Measurements from ENCODE around the gene ANO1. TPM values are rescaled to one million over a fixed set of nuclear protein-coding genes. Genes with fewer than 3 reads are reported as not detected.
A peak's percentile ranks its signal among the peaks of the same experiment; 100 is the strongest.

Gene ANO1
- total RNA-seq, 1 donor from 2014 or later: 6.8 TPM

DNA sequence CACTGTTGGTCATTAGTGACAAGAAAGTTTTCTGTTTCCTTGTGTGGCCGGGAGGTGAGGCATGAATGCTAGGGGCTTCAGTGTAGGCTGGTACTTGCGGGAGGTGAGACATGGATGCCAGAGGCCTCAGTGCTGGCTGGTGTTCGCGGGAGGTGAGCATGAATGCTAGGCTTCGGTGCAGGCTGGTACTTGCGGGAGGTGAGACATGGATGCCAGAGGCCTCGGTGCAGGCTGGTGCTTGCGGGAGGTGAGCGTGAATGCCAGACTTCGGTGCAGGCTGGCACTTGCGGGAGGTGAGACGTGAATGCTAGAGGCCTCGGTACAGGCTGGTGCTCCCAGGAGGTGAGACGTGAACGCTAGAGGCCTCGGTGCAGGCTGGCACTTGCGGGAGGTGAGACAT is 48.4 kb downstream of the ANO1 start:
- DNase-seq (no peak), ATAC-seq (no peak)
- intact Hi-C loops (cut with micrococcal nuclease): no loop called here

DNA sequence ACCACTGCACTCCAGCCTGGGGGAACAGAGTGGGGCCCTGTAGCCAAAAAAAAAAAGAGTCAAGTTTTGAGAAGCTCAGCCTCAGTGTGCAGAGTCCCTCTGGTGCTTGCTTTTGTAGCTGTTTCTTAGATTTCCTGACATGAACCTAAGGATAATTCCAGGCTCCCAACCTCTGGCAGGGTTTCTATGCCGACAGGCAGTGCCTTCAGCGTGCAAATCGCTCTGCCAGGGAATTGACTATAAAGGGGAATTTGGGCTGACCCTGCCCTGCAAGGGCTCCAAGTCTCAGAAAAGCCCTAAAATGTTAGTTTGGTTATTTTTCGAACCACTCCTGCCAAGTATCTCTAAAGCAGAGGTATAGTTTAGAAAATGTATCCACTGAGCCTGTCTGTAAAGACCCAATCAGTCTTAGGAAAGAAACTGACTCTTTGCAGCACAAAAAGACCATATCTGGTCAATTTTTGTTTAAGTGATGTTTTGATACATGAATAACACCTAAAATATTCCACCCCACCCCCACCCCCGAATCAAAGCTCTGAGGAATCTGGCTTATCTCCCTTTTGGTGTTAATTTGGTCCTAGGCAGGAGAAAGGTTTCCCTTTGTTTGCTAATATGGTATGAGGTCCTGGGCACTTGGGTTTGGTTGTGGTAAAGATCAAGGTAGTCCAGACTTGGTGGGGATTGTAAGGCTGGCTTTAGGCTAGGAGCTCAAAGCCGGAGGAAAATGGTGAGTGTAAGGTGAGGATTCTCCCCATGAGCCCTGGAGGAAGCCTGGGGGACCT is 49.7 kb downstream of the ANO1 start:
- intact Hi-C loops (cut with micrococcal nuclease): no loop called here
- DNase-seq (no peak), ATAC-seq (no peak)

DNA sequence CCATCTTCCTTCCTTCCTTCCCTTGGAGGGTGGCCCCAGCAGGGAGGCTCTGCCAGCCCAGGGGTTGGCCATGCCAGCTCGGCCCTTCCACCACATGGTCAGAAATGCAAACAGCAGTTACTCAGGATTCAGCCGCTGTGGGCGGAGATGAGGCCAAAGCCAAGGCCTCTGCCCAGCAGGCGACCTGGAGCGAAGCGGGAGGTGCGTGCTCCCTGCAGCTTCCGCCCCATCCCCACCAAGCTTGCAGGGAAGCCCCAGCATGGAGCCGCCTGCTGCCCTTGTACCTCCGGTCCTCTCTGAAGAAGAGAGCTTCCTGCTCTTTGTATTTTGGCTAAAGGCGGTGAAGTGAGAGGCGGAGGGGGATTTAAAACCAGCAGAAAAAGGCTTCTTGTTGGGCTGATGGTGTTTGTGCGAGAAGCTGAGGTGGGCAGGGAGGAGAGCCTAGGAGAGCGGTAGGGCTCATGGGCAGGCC is 50.4 kb downstream of the ANO1 start:
- DNase-seq: no peak
- intact Hi-C loops (cut with micrococcal nuclease): no loop called here
- no peak for ATAC-seq

DNA sequence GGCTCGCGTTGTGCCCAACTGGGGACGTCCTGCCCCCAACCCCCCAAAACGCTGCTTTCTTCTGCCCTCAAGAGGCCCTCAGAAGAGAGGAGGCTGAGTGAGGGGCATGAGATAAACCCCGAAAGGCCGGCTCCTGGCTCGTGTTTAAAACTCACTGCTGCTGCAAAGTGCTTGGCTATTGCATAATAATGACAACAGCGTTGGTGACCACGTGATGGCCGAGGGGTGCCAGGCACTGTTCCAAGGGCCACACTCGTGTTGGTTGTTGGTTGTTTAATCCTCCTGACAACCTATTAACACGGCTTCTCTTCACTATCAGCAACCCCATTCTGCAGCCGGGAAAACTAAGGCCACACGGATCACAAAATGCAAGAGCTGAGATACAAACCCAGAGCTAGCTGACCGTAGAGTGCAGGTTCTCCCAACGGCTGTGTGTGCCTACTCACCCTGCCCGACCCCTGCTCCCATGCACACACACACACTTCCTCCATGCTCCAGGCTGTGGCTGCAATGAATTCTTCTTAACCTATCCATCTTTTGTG is 51.0 kb downstream of the ANO1 start:
- DNase-seq: no peak
- ATAC-seq: no peak
- intact Hi-C loops (cut with micrococcal nuclease): no loop called here

DNA sequence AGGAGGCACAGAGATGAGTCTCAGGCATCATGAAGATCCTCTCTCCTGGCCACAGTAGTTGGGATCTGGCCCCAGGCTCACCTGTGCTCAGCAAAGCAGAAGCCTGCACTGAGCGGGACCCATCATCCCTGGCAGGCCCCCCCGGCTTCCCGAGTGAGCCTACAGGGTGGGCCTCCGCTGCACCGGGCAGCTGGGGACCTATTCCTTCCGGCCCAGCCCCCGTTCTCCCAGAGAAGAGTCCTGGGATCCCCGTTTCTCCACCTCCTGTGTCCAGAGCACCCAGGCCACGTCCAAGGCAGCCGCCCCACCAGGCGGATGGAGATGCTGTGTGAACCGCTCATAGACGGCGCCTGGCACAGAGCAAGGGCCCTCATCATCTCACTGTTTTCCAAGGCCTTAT is 52.5 kb downstream of the ANO1 start:
- ATAC-seq: no peak
- DNase-seq: no peak
- intact Hi-C loops (cut with micrococcal nuclease): no loop called here

DNA sequence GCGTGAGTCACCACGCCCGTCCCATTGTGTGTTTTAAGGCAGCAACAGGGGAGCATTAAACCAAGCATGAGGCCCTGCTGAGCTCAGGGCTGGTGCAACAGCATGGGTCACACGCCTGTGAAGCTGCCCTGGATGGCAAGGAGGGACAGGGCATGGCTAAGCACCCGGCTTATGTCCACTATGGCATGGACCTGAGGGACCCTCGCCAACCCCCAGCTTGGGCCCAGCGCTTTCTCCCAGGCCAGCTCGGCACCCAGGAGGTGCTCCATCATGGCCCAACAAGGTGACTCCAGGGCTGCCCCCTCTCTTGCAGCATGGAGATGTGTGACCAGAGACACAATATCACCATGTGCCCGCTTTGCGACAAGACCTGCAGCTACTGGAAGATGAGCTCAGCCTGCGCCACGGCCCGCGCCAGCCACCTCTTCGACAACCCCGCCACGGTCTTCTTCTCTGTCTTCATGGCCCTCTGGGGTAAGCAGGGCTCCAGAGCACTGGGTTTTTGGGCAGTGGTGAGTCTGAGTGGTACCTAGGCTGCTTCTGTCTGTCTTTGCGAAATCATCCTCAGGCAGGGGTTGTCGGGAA is 53.6 kb downstream of the ANO1 start:
- no peak for DNase-seq
- intact Hi-C loops (cut with micrococcal nuclease): no loop called here
- no peak for ATAC-seq

DNA sequence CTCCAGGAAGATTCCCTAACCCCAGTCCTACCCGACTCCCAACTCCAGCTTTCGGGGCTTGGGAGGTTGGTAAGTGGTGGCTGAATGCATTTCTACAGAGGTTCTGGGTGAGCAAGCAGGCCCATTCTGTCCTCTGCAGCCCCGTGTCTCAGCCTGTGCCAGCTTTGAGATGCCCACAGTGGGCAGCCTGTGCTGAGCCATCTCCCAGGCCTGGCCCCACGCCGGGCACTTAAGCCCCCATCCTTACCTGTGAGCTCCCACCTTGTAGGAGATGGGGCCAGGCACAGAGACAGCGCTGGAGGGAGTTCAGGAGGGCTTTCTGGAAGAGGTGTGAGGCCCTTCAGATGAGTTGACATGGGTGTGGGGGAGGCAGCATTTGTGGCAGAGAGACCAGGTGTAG is 54.5 kb downstream of the ANO1 start:
- ATAC-seq: no peak

DNA sequence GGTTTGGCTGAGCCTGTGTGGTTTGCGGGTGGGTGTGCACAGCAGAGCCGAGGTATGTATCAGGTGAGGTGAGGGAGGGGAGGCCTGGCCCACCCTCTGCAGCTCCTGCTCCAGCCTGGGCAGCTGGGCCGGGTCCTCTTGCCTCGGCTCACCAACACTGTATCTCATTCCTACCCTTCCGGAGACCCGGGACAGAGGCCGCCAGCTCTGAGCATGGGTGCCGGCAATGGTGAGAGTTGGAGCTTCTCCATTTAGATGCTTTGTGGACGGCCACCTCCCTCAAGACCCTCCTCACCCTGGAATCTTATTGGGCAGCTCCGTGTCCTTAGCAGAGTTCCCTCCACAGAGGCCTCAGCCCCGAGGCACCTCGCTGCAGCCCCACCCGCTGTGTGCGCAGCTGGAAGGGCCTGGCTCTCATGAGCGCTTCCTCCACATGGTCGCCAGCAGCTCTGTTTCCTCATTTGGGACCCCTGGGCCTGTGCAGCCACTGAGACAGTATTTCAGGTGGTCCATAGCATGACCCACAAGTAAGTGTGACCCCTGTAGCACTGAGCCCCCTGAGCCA is 55.7 kb downstream of the ANO1 start:
- no peak for ATAC-seq
- intact Hi-C loops (cut with micrococcal nuclease): no loop called here
- no peak for DNase-seq

More for the DNA sequence above, 54.5 kb downstream of the ANO1 start:
- intact Hi-C loops (cut with micrococcal nuclease): no loop called here
- DNase-seq: no peak

DNA sequence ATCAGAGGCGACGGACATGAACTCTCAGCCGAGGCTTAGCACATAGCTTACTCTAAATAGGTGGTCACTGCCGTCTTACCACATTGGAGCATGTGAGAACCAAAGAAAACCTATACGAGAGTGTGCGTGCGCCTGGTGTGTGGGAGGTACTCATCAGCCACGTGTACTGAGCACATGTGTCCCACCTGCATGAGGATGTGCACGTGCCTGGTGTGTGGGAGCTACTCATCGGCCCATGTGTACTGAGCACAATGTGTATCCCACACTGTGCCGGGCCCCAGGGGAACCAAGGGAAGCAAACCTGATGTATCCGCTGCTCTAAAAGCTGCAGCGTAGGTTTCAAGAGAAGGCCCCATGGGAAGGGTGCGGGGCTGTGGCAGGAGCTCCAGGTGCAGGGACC is 56.4 kb downstream of the ANO1 start:
- intact Hi-C loops (cut with micrococcal nuclease): no loop called here
- no peak for DNase-seq
- ATAC-seq: no peak

DNA sequence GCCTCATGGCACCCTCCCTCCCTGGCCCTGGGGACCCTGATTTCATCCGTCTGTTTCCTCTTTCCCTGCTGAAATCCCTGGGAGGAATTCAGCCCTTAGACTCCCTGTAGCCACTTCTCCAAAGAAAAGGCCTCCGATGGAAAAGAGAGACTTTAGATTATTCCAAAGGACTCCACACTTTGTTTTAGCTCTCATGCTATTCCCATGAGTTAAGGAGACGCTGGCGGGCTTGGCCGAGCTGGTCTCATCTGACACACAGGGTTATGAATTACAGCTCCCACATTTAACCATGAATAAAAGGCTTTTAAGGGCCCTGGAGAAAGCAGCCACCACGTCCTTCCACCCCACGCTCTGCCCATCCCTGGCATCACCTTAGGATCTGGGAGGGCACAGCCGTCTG is 57.0 kb downstream of the ANO1 start:
- no peak for DNase-seq
- no peak for ATAC-seq
- intact Hi-C loops (cut with micrococcal nuclease): no loop called here

DNA sequence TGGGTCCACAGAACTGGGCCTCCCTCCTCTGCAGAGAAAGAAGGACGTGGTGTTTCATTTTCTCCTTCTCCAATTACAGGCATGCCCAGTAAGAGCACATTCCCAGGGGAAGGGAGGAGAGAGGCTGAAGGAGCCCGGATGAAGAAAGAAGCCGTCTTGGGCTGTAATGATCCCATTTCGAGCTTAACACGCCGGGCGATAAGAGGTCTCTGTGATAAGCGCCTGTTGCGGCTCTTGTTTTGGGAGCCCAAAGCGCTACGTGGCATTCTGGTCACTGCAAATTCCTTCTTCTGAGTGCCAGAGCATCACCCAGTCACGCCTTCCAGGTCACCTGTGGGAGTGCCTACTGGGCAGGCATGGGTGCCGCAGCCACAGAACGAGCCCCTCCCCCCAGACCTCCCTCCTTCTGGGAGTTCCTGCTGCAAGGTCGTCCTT is 57.5 kb downstream of the ANO1 start:
- ATAC-seq (peak; percentile 70), DNase-seq (no peak)
- intact Hi-C loops (cut with micrococcal nuclease): no loop called here

DNA sequence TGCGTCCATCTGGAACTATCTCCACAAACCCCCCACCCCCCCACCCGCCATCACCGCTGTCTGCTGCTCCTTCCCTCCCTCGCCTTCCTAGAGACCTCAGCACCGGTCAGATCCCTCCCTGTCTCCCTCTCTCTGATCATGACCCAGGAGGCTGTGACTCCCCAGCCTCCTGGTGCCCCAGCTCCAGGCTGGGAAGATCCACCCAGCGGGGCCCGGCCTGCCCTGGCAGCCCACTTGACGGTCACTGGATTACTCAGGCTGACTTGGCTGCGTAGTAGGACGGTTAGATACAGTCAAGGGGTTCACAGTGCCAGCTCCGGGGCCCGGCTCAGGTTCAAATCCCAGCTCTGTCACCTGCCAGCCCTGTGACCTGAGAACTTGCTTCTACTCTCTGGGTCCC is 59.3 kb downstream of the ANO1 start:
- DNase-seq: no peak
- no peak for ATAC-seq
- intact Hi-C loops (cut with micrococcal nuclease): no loop called here

DNA sequence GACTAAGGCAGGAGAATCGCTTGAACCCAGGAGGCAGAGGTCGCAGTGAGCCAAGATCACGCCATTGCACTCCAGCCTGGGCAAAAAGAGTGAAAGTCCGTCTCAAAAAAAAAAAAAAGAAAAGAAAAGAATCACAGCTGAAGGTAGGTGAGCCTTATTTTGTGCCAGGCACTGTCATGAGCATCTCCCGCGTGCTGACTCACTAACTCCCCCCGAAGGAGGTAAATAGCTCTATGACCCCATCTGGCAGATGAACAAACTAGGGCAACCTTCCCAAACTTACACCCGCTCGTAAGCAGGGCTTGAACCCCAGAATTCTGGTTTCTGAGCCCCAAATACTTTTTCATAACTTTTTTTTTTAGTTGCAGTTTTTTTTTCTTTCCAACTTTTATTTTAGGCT is 60.3 kb downstream of the ANO1 start:
- DNase-seq (no peak), ATAC-seq (no peak)
- intact Hi-C loops (cut with micrococcal nuclease): no loop called here

DNA sequence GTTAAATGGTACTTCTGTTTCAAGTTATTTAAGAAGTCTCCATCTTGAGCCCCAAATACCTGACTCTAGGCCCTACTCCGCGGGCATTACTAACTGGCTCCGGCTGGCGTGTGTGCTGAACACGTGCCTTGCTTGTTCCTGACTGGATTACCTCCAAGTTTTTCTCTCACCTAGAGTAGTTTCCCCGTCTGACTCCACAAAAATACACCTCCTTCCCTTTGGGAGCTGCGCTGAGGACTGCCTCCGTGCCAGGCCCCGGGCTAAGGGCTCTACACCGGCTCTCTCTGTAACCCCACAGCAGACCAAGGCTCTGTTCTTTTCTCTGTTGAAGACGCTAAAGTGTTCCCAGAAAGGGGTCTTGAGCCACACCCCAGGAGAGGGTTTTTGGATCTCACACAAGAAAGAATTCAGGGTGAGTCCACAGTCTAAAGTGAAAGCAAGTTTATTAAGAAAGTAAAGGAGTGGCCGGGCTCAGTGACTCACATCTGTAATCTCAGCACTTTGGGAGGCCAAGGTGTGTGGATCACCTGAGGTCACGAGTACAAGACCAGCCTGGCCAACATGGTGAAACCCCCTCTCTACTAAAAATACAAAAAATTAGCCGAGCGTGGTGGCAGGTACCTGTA is 61.8 kb downstream of the ANO1 start:
- ATAC-seq (no peak), DNase-seq (no peak)
- intact Hi-C loops (cut with micrococcal nuclease): no loop called here

DNA sequence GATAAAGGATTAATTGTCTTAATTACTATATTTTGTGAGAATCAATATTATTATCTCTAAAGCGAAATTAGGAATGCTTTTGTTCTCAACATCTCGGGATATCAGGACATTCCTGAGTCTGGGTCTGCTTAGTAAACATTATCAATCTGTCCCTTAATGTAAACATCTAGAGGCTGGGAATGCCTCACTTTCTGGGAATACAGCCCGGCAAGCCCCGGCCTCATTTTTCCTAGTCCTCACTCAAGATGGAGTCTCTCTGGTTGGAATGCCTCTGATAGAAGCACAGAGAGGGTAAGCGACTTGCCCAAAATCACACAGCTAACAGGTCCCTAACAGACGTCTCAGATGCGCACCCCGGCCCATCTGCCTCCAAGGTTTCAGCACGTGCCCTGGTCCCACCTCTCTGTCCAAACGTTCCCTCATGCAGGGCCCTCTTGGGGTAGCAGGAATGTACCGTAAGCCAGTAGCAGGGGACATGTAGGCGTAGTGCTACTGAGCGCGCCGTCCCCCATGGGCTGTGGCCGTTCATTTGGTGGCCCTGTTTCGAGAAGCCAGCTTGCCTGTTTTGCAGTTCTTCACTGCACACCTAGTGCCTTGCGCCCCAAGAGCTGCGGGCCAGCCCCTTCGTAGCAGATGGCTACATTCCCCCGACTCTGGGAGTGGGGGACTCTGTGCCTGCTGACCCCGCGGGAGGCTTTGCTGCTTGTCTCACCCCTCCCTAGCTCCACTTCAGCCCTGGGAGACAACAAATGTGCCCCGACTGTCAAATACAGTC is 62.8 kb downstream of the ANO1 start:
- intact Hi-C loops (cut with micrococcal nuclease): no loop called here

DNA sequence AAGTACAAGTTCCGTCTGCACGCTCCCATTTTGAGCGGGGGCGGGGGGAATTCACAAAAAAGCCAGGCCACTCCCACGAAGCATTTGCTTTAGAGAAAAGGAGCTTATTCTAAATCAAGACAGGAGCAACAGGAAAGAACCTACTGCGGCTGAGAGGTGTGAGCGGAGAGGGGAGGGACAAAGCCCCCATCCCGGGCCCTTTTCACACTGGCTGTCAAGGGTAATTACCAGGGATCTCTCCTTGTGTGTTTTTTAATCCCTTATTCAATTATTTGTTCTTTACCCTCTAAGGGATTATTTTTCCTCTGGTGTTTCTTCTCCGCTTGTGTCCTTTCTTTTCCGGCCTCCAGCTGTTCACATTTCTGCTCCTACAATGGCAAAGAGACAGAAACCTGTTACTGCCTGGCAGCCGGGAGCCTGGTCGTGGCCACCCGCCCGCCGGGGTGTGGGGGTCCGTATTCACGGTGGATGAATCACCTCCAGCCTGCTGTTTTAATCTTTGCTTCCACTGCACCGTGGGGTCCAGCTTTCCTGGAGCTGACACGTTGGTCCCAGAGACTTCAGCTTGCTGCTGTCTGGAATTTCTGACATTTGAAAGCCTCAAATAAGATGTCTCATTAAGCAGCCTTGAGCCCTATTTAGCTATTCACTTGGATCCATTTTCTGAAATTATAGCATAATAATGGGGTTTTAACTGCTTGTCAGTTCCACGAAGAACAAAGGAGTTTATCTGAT is 63.5 kb downstream of the ANO1 start:
- DNase-seq (no peak), ATAC-seq (no peak)

More for the DNA sequence above, 62.8 kb downstream of the ANO1 start:
- DNase-seq (no peak), ATAC-seq (no peak)

DNA sequence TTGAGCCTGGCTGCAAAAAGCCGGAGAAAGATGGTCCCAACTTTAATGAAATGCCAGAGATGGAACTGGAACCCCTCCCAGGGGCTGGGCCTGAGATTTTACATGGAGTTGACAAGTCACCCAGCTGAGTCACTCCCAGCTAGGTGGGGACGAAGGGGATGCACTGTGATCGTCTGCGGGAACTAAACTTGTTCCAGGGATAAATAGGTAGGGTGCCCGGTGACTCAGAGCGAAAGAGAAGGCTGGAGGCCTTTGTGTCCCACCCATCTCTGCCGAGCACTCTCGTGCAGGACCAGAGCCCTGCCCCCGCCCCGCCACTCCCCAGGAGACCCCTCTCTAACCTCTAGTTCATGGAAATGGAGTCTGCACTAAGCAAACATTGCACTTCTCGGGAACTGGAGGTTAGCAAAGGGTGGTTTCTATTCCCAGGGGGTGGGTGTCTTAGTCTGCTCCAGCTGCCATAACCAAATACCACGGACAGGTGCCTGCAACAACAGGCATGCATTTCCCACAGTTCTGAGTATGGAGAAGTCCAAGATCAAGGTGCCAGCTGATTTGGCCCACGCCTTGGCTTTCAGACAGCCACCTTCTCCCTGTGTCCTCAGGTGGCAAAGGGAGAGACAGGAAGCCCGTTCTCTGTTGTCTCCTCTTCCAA is 64.2 kb downstream of the ANO1 start:
- DNase-seq (no peak), ATAC-seq (no peak)
- intact Hi-C loops (cut with micrococcal nuclease): no loop called here

More for the DNA sequence above, 63.5 kb downstream of the ANO1 start:
- intact Hi-C loops (cut with micrococcal nuclease): no loop called here

DNA sequence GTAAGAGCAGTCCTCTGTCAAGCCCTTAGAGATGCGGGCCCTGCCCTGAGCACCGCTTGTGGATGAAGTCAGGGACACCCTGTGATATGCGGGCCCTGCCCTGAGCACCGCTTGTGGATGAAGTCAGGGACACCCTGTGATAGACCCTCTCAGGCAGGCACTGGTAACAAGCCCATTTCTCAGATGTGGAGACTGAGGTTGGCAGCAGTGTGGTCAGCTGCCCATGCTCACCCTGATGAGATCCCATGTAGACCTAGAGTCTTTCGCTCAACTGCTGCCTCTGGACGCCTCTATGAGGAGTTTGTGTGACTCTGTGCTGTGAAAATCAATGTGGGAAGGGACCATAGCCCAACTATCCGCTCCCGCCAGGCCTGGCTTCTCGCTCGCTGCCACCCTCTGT is 66.1 kb downstream of the ANO1 start:
- no peak for ATAC-seq
- intact Hi-C loops (cut with micrococcal nuclease): no loop called here
- no peak for DNase-seq
